Stimulated activated CD8-positive, alpha-beta memory T cell treated with anti-CD3 and anti-CD28 coated beads, Interleukin-4, amount 100 ng/mL, for 24 hours (primary cell): ENCODE measurements around the gene FOLH1.
"Not testable (repeated sequence)": the region's sequence is repeated elsewhere in the genome, so short reads cannot be mapped to it uniquely, and the experiment has no call there.

Source experiments
- DNase-seq: peaks from one replicate; pipeline ENCODE4 v3.0.0-alpha.2; 2020; ENCODE audit warnings: low read depth

FOLH1 gene

DNA sequence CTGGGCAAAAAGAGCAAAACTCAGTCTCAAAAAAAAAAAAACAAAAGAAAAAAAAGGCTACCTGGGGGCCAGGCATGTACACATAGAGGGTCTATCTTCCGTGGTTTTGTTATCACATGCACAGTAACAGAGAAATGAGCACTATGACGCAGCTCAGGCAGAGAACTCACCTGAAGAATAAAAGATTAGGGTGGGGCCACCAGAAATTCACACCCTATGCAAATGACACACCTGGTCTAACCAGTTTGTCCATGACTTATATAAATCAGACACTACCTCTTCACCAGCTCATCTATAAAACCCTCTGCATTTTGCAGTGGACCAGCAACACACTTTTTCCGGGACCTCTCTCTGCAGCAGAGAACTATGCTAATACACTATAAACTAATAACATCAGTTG, 30.5 kb downstream of the FOLH1 start:
- not testable (repeated sequence) for DNase-seq

- DNase-seq: not testable (repeated sequence)
These were observed 33.0 kb downstream of the FOLH1 start for GRCh38 chr11:49175378-49175777.

DNA sequence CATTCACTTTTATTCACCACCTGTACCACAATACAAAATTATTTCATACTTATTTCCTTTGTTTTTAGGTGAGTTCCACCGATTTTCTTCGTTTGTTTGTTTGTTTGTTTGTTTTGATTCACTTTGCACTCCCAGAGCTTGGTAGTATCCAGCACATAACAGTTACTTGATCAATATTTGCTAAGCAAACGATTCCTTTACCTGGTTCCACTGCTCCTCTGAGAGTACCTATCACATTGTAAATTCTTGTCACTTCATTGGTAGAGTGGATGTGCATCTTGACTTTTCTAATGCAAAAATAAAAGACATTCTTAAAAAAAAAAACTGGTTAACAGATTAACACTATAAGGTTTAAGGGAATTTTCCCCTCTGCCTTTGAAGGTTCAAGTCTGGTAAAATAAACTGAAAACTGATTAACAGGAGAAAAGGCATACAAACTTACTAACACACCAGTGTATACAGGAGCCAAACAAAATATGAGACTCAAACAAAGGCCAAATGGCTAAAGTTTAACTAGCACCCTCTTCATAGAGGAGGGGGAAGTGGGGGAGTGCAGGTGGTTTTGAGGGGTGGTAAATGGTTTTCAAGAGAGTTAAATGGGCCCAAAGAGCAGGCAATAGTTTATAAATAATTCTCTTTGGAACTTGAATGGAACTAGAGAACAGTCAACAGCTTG, 33.6 kb downstream of the FOLH1 start:
- DNase-seq: not testable (repeated sequence)

DNA sequence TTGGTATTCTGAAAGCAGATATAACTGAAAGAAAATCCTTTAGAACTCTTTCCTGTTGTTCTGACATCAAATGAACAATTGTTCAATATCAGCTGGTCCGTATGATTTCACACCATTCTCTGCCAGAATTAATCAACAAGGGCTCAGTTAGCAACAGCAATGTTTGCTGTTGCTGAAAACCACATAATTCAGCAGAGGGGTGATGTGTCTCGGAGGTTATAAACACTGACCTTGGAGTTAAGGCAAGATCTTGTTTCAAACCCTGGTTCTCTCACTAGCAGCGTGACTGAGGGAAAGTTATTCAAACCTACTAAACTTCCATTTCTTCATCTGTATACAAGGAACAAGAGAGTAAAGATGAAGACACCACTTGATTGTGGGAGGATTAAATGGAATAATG, 36.8 kb downstream of the FOLH1 start:
- not testable (repeated sequence) for DNase-seq

DNA sequence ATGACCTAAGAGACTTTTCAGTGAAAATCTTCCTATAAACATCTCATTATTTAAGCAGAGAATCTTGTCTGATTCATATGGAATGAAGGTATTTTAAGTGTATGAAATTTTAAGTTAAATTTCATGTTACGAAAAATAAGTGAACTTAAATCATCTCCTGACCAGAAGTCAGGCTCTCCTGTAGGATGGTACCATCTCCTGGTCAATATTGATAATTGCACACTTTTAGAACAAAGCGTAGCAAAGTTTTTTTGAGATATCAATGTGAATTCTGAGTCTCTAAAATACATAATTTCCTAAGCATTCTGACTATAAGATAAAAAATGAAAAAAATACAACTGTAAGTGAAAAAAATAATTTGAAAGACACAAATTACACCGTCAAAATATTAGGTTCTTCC, 38.8 kb downstream of the FOLH1 start:
- not testable (repeated sequence) for DNase-seq

GRCh38 chr11:49168992-49169391, 39.4 kb downstream of the FOLH1 start:
- not testable (repeated sequence) for DNase-seq

GRCh38 chr11:49151211-49151610, 57.2 kb downstream of the FOLH1 start:
- DNase-seq: no peak

- not testable (repeated sequence) for DNase-seq
These were observed 106.0 kb downstream of the FOLH1 start for GRCh38 chr11:49102356-49102755.
